Peyer's patch (tissue), 4 donors: ENCODE results near the gene RFXANK. TPM values are rescaled to one million over a fixed set of nuclear protein-coding genes. Genes with fewer than 3 reads are reported as not detected.

ENCODE experiments used
- DNase-seq, 3 donors: peaks; one replicate each; pipeline ENCODE4 v3.0.0-alpha.2; 2017 to 2019
- H3K27ac ChIP-seq, 4 donors: fragments of 200-600 bp; sonication (generic); one replicate each; pipeline ENCODE4 v1.5.1; 2016 to 2019
- H3K27me3 ChIP-seq, 2 donors: fragments of 200-600 bp; sonication (generic); one replicate each; pipeline ENCODE4 v1.5.1; 2019
- H3K36me3 ChIP-seq, 3 donors: fragments of 200-600 bp; sonication (generic); one replicate each; pipeline ENCODE4 v1.5.1; 2016 to 2019
- H3K4me1 ChIP-seq, 4 donors: fragments of 200-600 bp; sonication (generic); one replicate each; pipeline ENCODE4 v1.5.1; 2016 to 2019
- H3K4me3 ChIP-seq, 4 donors: fragments of 200-600 bp; sonication (generic); 1 replicate in 3 of 4; 2 replicates in 1 of 4; pipeline ENCODE4 v1.5.1; 2016 to 2019; ENCODE audit warnings: mild to moderate bottlenecking in 1 of 4
- H3K9me3 ChIP-seq, 4 donors: fragments of 200-600 bp; sonication (generic); one replicate each; pipeline ENCODE4 v1.5.1; 2016 to 2019; ENCODE audit warnings: mild to moderate bottlenecking in 1 of 4
- CTCF ChIP-seq, 6 experiments: fragments of 450-650 bp in 4 of 6; fragments of 200-600 bp in 2 of 6; sonication (generic) in 1 of 6; IDR thresholded peaks; one replicate each; pipeline ENCODE4 v1.5.1; 2017 to 2019; ENCODE audit warnings: antibody characterized with exemption in 6 of 6, mild to moderate bottlenecking in 3 of 6, moderate library complexity in 1 of 6
- POLR2A ChIP-seq, 2 donors: fragments of 450-650 bp; IDR thresholded peaks; one replicate each; pipeline ENCODE4 v1.5.1; 2017; ENCODE audit warnings: antibody characterized with exemption in 2 of 2, mild to moderate bottlenecking in 2 of 2, moderate library complexity in 2 of 2
- total RNA-seq, 4 donors: library from RNA; depleted of rRNA; stranded (reverse); fragments of >200 nt; gene quantifications; one replicate each; pipeline ENCODE4 v1.1.0, GENCODE V29; 2016

The RFXANK gene
- total RNA-seq, 4 donors from 2014 or later: 18.2 to 75.1 (median 51.9) TPM

- TF ChIP-seq CTCF (IDR thresholded peaks at IDR 0.05): peak; percentile 62 to 78 (median 71)
- no peak for TF ChIP-seq POLR2A (IDR thresholded peaks at IDR 0.05)
- DNase-seq: peak; percentile 63 to 89 (median 84)
- peaks cover 0 to 11% (median 5%) of the 10 kb centered on the region in 4 donors for H3K4me1 ChIP-seq
- no peak overlapping the region for H3K27ac ChIP-seq
- H3K9me3 ChIP-seq: no peaks in the 10 kb centered on the region
- H3K4me3 ChIP-seq: peak overlapping the region; percentile 30 to 61 (median 48)
- no peaks in the 10 kb centered on the region for H3K27me3 ChIP-seq
- H3K36me3 ChIP-seq: no peaks in the 10 kb centered on the region
These were observed 32.9 kb downstream of the RFXANK start for GRCh38 chr19:19224852-19225494.

- no peak for TF ChIP-seq POLR2A (IDR thresholded peaks at IDR 0.05)
- Histone ChIP-seq H3K9me3 (no peaks in the 10 kb centered on the region), H3K4me1 (peaks cover 0 to 11% (median 5%) of the 10 kb centered on the region in 4 donors), H3K4me3 (no peak overlapping the region), H3K36me3 (no peaks in the 10 kb centered on the region), H3K27me3 (no peaks in the 10 kb centered on the region), H3K27ac (no peak overlapping the region)
- no peak for DNase-seq
These were observed 34.1 kb downstream of the RFXANK start for GRCh38 chr19:19226204-19226603.

- no peaks in the 10 kb centered on the region for H3K27me3 ChIP-seq
These were observed 34.6 kb downstream of the RFXANK start for GRCh38 chr19:19226663-19227062.

GRCh38 chr19:19227217-19227616 lies 35.2 kb downstream of the RFXANK start:
- Histone ChIP-seq H3K36me3 (no peaks in the 10 kb centered on the region), H3K9me3 (no peaks in the 10 kb centered on the region), H3K4me1 (peaks cover 0 to 11% (median 5%) of the 10 kb centered on the region in 4 donors), H3K4me3 (no peak overlapping the region), H3K27me3 (no peaks in the 10 kb centered on the region), H3K27ac (no peak overlapping the region)
- TF ChIP-seq CTCF (IDR thresholded peaks at IDR 0.05) (no peak), POLR2A (IDR thresholded peaks at IDR 0.05) (no peak)
- DNase-seq: no peak

More at GRCh38 chr19:19226663-19227062, 34.6 kb downstream of the RFXANK start:
- Histone ChIP-seq H3K4me1 (peaks cover 0 to 11% (median 5%) of the 10 kb centered on the region in 4 donors), H3K9me3 (no peaks in the 10 kb centered on the region), H3K36me3 (no peaks in the 10 kb centered on the region), H3K4me3 (no peak overlapping the region), H3K27ac (no peak overlapping the region)
- DNase-seq: no peak
- TF ChIP-seq CTCF (IDR thresholded peaks at IDR 0.05) (no peak), POLR2A (IDR thresholded peaks at IDR 0.05) (no peak)

- Histone ChIP-seq H3K4me1 (peaks cover 0 to 9% (median 4%) of the 10 kb centered on the region in 4 donors), H3K4me3 (no peak overlapping the region), H3K9me3 (peaks cover 0 to 11% (median 2%) of the 10 kb centered on the region in 4 donors), H3K36me3 (no peaks in the 10 kb centered on the region), H3K27me3 (no peaks in the 10 kb centered on the region), H3K27ac (no peak overlapping the region)
- DNase-seq: no peak
- no peak for TF ChIP-seq POLR2A (IDR thresholded peaks at IDR 0.05)
- no peak for TF ChIP-seq CTCF (IDR thresholded peaks at IDR 0.05)
These were observed 37.6 kb downstream of the RFXANK start for GRCh38 chr19:19229701-19230100.

- H3K9me3 ChIP-seq: peaks cover 0 to 21% (median 7%) of the 10 kb centered on the region in 4 donors
- no peaks in the 10 kb centered on the region for H3K4me1 ChIP-seq
- no peaks in the 10 kb centered on the region for H3K36me3 ChIP-seq
- TF ChIP-seq CTCF (IDR thresholded peaks at IDR 0.05) (no peak), POLR2A (IDR thresholded peaks at IDR 0.05) (no peak)
- no peak overlapping the region for H3K27ac ChIP-seq
- H3K27me3 ChIP-seq: no peaks in the 10 kb centered on the region
- no peak overlapping the region for H3K4me3 ChIP-seq
- no peak for DNase-seq
These were observed 38.9 kb downstream of the RFXANK start for GRCh38 chr19:19230999-19231398.
